Fibroblast of skin of left quadriceps (primary cell): ENCODE measurements around the gene TULP3.
"Not testable (repeated sequence)": the region's sequence is repeated elsewhere in the genome, so short reads cannot be mapped to it uniquely, and the experiment has no call there.

Experiments used
- DNase-seq, 2 experiments: peaks; one replicate each; pipeline ENCODE4 v3.0.0-alpha.2; 2013; ENCODE audit warnings: low read depth in 2 of 2

Gene TULP3, protein sequence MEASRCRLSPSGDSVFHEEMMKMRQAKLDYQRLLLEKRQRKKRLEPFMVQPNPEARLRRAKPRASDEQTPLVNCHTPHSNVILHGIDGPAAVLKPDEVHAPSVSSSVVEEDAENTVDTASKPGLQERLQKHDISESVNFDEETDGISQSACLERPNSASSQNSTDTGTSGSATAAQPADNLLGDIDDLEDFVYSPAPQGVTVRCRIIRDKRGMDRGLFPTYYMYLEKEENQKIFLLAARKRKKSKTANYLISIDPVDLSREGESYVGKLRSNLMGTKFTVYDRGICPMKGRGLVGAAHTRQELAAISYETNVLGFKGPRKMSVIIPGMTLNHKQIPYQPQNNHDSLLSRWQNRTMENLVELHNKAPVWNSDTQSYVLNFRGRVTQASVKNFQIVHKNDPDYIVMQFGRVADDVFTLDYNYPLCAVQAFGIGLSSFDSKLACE

DNA sequence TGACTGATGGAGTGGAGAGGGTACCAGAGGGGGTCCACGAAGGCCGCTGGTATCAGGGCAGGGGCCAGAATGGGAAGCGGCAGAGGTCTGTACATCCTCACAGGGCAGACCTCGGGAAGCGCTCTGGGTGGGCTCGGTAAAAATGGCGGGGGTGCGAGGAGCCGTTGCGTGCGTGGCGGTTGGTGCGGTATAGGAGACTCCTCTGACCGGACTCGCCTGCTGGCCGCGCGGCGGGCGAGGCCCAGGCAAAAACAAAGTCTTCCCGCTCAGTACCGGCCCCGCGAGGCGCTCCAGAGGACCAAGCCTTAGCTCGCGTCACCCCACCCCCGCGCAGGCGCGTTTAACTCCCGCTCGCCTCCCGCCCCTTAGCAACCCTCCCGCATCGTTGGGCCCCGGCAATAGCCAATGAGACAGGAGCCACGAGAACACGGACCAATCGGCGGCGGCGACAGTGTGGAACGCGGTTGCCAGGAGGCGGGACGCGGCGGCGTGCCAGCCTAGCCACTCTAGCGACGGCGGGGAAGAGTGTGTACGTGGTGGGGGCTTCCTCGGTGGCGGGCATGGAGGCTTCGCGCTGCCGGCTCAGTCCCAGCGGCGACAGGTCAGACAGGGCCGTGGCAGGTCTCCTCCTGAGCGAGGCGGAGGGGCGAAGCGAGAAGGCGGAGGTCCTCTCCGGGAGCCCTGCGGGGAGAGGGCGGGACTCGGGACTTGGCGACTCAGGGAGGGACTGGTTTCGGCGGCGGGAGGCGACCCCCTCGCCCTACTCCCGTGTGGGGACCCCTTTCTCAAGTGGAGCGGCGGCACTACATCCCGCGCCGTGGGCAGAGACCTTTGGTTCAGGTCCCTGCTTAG, at the start of gene TULP3:
Gene TULP3, plus strand, starts transcription at position 504 of the 852 bp plus-strand sequence. Its CDS starts 57 bp downstream, at position 561.
- peak; percentile 96 for DNase-seq

DNA sequence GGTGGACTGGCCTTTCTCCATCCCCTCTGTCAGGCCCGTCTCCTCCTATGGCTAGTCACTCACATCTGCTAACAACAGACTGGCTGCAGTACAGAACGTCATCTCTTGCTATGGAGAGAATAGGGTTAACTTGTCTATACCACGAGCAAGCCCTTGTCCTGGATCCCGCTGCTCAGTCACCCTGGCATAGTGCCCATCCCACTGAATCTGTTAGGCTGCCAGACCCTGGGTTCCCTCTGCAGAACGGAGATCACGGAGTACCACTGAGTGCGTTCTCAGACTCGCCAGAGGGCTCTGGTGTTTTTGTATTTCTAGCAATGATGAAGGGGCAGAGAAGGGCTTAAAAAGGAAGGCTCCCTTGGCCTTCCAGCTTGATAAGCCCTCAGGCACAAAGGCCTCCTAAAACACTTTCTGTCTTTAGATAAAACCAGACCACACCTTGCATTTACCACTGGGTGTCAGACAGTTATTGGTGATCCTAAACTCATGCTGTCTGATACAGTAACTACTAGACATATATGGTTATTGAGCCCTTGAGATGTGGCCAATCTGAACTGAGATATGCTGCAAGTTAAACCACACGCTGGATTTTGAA, 49.5 kb upstream of the TULP3 start:
- DNase-seq: no peak

DNA sequence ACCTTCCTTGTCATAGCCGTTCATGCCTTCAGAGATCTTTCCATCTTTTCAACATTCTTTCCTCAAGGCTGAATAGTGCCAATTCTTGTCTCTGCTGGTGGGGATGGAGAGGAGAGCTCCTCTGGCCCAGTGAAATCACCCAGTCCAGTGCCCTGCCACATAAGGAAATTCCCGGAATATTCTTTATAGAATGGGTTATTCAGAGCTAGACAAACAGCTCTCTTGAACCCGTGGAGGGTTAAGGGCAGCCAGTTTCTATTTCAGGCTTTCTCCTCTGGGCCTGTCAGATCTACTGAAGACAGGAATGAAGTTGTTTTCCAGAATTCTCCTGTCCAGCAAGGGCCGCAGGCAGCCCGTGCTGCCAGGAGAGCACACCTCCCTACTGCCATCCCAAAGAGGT, 47.7 kb upstream of the TULP3 start:
- DNase-seq: no peak

DNA sequence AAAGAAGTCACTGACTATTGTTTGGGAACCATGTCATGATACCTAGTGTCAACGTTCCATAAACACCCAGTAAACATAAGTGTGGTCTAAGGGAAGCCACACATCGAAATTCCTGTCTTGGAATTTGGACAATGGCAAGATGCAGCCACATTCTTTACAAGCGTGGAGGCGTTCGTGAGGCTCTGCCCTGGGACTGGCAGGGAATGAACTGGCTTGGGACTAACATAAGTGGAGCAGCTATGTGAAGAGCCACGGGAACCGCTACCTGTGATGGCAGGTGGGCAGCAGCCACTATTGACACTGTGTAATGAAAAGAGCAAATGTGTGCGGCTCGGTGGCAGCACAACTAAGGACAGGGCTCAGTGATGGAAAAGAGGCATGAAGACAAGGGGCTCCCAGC, 45.9 kb upstream of the TULP3 start:
- DNase-seq: no peak

DNA sequence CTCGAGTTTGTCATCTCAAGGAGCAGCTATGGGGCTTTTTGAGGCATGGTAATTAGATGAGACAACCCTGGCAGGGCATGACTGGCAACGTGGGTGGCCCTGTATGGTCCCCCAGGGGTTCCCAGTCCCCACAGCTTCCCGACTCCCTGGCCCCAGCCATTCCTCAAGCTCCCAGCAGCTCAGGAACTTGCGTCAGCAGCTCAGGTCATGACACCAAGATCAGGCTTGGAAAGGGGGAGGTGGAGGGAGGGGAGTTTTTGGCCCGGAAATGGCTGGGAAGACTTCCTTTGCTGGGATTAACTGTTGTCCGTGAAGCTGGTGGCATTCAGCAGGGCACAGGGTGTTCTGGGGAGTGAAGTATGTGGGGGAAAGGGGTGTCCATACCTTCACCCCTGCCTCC, 45.4 kb upstream of the TULP3 start:
- peak; percentile 33 to 39 for DNase-seq

DNA sequence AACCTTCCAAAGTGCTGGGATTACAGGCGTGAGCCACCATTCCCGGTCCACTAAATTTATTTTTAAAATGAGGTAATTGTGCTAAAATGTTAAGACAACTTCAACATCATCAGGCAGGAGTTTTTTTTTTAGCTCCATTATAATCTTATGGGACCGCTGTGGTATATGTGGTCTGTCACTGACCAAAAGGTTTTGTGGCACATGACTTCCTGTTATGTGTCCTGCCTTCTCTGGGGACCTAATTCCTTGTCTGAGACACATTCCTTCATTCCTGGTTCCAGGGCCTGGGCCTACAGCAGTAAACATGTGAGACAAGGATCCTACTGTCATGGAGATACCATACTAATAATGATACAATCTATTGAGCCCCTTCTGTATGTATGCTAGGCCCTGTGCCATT, 38.8 kb upstream of the TULP3 start:
- DNase-seq: no peak

DNA sequence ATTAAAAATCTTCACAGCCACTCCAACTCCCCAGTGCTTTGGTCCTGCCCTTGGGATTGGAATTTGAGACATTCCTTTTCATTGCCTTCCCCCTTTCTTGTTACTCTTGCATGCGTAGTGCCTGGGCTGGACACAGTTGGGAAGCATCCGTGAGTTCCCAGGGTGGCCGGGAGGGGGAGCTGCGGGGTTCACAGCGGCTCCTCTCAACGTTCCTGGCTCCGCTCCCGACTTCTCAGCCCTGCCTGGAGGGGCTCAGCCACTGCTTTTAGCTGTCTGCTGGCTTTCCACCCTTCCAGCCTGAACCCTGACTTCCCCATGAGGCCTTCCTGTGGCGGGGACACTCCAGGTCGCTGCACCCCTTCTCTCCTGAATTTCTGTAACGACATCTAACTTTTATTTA, 37.1 kb upstream of the TULP3 start:
- peak; percentile 58 to 61 for DNase-seq

DNA sequence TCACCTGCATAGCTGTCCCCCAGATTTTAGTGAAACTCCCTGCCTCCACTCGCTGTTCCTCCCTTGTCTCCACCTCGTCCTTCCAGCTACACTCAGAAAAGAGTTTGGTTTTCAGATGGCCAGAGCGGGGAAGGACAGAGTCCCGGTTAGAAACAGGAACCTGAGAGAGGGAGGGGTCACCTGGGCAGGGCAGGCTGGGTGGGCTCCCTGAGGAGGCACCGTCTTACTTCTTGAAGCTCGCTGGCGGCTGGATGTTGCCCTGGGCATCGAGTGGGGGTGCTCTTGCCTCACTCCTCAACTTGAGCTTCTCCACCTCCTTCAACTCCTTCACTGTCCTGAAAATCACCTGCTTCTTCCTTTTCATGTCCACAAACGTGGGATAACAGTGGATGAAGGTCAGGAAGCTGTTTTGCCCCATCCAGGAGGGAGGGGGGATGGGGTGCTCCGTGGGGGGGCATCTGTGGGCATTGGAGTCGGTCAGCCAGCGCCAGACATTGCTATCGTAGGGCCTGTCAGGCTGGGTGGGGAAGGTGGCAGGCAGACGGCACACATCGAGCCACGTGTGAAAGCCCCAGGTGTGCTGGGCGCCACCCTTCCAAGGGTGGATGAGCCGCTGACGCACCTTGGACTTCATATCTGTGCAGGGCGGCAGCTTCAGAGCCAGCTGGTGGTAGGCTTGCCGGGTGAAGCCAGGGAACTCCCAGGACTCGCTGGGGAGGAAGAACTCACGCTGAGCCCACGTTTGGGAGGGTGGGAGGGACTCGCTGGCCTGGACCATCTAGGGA, 35.8 kb upstream of the TULP3 start:
- DNase-seq: no peak

DNA sequence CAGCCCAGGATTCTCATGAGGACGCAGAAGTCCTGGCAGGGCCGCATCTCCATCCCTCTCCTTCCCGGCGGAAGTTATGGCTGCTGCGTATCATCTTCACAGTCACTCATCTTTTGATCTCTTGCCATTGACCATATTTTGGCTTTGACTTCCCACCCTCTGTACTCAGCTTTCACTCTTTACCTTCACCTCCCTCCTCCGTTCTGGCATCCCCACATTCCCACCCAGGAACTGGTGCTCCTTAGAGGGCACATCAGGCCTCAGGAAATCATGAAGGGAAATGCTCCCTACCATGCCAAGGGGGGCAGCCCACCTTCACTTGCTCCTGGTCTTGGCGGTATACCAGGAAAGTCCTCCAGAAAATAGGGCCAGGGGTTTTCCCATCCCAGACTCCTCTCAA, 35.1 kb upstream of the TULP3 start:
- no peak for DNase-seq

DNA sequence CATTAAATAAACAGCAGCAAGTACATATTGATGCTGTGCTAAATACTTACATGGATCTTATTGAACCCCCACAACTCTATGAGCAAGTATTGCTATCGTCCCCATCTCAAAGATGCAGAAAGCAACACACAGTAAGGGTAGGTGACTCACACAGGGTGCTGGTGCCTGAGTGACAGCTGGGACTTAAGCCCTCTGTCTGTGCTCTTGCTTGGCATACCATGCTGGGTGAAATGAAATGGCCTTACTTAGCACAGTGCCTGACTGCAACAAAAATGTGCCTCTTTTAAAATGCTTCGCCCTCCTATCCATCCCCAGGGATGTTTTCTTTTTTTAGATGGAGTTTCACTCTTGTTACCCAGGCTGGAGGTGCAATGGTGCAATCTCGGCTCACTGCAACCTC, 34.6 kb upstream of the TULP3 start:
- no peak for DNase-seq

DNA sequence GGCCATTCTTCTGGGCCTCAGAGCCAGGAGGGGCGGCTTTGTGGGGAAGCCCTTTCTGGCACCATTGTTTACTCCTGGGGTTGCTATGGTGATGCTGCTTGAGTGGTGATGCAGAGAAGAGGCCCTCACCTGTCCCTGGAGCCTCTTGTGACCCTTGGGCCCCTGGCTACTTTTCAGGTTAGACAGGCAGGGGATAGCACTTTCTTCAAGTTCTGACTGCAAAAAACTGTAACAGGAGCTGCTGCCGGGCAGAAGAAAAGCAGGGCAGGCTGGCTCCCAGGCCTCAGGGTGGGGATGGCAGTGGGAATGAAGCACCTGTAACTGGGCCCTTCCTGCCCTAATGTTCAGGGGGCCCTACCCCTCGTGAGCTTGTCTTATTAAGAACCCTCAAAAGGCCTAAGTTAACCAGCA, 33.7 kb upstream of the TULP3 start, which contains the start of gene TEX52:
Gene TEX52, minus strand, starts transcription at position 19 of the 411 bp plus-strand sequence. Its CDS starts 13 bp downstream, at position 6.
- DNase-seq: no peak

DNA sequence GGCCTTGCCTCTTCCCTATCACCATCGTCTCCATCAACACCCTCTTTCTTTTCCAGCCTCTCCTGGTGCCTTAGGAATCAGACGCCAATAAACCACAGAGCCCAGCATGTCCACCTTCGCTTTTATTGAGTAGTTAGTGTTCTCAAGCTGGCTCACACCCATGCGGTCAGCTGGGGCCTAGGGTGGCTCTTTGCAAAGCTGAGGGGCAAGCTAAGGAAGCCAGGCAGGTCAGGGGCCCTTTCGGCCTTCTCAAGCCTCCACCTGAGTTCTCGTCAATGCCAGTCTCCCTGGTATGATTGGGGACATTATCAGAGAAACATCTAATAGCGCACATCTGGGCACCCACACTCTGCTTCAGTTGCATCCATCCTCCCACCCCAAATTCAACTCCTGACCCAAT, 33.1 kb upstream of the TULP3 start:
- no peak for DNase-seq

DNA sequence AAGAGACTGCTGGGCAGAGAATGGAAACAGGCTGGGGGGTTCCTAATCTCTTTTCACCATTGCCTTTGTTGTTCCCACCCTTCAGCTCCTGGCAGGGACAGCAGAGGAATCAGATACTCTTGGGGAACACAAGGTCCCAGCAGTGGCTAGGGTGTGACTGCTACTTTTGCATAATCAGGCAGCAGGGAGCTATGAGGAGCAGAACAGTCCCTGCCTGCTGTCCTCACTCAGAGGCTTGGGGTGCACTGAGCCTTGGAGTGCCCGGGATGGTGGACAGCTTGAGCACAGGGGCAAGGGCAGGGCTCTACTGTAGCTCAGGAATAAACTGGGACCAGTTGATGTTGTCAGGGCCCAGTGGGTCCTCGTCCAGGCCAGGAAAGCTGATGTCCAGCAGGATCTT, 32.4 kb upstream of the TULP3 start:
- no peak for DNase-seq

DNA sequence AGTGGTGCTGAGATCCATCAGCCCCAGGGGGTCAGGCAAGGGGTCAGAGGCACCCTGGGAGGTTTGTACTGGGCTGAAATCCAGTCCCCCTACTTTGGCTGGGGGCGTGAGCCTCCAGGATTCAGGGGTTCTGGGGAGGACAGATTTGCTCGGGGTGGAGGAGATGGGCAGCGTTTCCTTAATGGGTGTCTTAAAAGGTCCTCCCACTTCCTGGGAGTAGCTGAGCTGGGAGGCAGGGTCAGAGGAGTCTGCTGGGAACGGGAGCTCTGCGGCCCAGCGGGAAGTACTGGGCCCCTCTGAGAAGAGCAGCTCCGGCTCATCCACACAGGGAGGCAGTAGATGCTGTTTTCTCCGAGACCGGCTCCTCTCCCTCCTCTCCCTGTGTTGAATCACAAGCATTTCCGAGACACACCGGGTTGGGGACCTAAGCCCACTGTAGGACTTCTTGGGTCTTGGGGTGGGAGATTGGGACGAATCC, 31.7 kb upstream of the TULP3 start:
- DNase-seq: no peak

DNA sequence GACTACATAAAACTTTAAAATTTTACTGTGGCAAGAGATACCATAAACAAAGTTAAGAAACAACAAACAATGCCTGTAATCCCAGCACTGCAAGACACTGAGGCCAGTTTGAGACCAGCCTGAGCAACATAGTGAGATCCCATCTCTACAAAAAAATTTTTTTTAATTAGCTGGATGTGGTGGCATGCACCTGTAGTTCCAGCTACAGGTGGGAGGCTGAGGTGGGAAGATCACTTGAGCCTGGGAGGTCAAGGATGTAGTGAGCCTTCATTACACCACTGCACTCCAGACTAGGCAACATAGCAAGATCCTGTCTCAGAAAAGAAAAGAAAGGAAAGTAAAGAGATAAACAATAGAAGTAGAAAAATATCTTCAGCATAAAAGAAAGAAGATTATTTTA, 30.5 kb upstream of the TULP3 start:
- no peak for DNase-seq

DNA sequence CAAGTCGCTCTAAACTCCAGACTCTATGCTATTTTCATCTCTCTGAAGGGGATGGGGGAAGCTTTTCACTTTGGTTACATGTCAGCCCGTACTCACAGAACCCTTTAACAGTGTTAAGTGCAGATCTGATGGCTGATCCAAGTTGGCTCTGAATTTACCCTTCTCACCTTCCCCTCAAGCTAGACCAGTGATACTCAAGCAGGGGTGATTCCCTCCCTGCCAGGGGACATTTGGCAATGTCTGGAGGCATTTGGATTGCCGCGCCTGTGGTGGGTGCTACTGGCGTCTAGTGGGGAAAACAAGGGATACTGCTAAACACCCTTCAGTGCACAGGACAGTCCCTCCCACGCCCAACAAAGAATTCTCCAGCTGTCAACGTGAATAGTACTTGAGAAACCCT, 27.8 kb upstream of the TULP3 start:
- DNase-seq: no peak

DNA sequence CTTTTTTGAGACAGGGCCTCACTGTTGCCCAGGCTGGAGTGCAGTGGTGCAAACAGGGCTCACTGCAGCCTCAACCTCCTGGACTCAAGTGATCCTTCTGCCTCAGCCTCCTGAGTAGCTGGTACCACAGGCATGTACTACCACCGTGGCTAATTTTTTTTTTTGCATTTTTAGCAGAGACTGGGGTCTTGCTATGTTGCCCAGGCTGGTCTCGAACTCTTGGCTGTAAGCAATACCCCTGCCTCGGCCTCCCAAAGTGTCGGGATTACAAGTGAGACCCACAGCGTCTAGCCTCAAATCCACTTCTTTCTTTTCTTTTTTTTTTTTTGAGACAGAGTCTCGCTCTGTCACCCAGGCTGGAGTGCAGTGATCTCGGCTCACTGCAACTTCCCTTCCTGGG, 27.3 kb upstream of the TULP3 start:
- not testable (repeated sequence) for DNase-seq

DNA sequence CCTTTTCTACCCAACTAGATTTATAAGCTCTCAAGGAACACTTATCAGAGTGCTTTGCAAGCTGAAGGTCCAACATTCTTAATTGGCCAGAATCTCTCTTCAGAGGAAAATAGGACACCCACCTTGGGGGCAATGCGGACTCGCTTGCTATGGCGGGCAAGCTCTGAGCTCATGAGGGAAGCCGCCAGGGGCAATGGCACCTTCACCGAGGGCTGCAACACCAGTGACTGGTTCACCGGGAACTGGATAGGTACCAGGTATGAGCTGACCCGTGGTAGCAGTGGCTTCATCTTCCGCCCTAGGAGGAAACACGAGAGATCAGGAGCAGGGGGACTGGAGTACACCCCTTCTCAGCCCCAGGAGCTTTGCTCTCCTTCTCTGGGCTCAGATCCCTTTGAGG, 26.5 kb upstream of the TULP3 start:
- DNase-seq: no peak

DNA sequence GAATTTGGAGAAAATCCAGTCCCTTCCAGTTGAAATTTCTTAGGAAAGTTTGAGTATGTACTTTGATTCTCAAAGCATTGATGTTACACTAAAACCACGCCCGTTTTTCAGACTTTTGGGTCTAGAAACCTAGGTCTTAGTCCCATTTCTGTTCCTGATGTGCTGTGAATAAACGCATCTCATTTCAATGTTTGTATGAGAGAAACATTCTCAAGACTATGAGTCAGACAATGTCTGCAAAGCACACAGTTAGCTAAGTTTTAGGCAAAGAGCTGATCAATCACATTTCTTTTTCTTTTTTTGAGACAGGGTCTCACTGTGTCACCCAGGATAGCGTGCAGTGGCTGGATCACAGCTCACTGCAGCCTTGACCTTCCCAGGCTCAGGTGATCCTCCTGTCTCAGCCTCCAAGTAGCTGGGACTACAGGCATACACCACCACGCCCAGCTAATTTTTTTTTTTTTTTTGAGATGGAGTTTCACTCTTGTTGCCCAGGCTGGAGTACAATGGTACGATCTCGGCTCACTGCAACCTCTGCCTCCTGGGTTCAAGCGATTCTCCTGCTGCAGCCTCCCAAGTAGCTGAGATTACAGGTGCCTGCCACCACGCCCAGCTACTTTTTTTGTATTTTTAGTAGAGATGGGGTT, 21.6 kb upstream of the TULP3 start:
- DNase-seq: not testable (repeated sequence)

DNA sequence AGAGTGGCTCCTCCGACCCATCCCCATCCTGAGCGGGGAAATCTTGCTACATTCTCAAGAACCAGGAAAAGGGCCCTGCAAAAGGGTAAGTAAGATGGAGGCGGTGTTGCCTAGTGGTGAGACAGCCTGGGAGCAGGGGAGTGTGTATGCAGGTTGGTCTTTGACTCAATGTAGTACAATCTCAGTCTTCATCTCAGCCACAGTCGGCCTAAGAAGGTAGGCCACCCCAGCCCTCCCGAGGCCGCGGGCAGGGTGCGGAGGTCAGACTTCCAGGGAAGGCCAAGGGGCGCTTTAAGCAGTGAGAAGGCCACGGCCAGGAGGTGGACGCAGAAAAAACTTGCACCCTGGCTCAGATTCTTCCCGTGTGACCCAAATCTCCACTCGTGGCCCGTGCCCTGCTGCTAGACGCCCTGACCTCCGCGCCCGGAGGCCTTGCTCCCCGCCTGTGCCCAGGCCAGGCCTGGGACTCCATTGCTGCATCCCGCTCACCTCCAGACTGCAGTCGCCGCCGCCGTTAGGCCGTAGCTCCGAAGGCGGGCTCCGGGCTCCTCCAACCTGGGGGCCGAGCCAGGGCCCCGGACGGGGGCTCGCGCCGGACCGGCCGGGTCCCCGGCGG, 14.2 kb upstream of the TULP3 start:
- no peak for DNase-seq
